Panc1 (cell line): Measurements from ENCODE around the gene RGP1. TPM values are rescaled to one million over a fixed set of nuclear protein-coding genes. Genes with fewer than 3 reads are reported as not detected.

ENCODE experiments used
- ATAC-seq: fragments of 200-7000 bp; cut with Tn5 transposase; 2 replicates; pipeline ENCODE4 v1.9.1; 2020; ENCODE audit warnings: mild to moderate bottlenecking, moderate library complexity
- BruUV-seq: library from RNA; stranded (reverse); fragments of 400-500 nt; replicated peaks from 2 replicates; lab custom pipeline; 2021; lab: Mats Ljungman, UMichigan
- CTCF ChIA-PET: fragments of 300-600 bp; sonication (Branson Sonifier 250); formaldehyde crosslinking; loops from one replicate; lab custom pipeline; 2022; ENCODE audit warnings: antibody characterized with exemption; lab: Charles Lee
- POLR2A ChIA-PET: fragments of 300-600 bp; sonication (Branson Sonifier 250); formaldehyde crosslinking; loops from one replicate; lab custom pipeline; 2022; ENCODE audit warnings: antibody characterized with exemption; lab: Charles Lee
- DNase-seq: peaks from one replicate; pipeline ENCODE4 v3.0.0-alpha.2; 2010; ENCODE audit warnings: low read depth, low spot score
- H3K27ac ChIP-seq: 2 replicates; pipeline ENCODE4 v1.5.1; 2011; ENCODE audit warnings: mild to moderate bottlenecking, low read length, inconsistent platforms
- H3K27me3 ChIP-seq: fragments of 200-500 bp; sonication (Bioruptor generic); 2 replicates; pipeline ENCODE4 v1.6.0; 2014; ENCODE audit warnings: low read length, inconsistent platforms; ENCODE audit not compliant: control insufficient read depth, insufficient read depth
- H3K36me3 ChIP-seq: fragments of 200-500 bp; sonication (Bioruptor generic); 2 replicates; pipeline ENCODE4 v1.5.1; 2014; ENCODE audit warnings: inconsistent platforms, mild to moderate bottlenecking, low read length, moderate library complexity; ENCODE audit not compliant: control insufficient read depth, insufficient read depth
- H3K4me1 ChIP-seq: 2 replicates; pipeline ENCODE4 v1.5.1; 2011; ENCODE audit warnings: inconsistent platforms, mild to moderate bottlenecking, low read length, moderate library complexity; ENCODE audit not compliant: control insufficient read depth, insufficient read depth
- H3K4me3 ChIP-seq, 2 experiments: 2 replicates each; pipeline ENCODE4 v1.5.1; 2011 to 2012; ENCODE audit warnings: low read depth in 2 of 2, low read length in 2 of 2, mild to moderate bottlenecking in 2 of 2, inconsistent platforms in 1 of 2, moderate library complexity in 1 of 2
- H3K9me3 ChIP-seq: fragments of 200-500 bp; sonication (Bioruptor generic); 2 replicates; pipeline ENCODE4 v1.5.1; 2014; ENCODE audit warnings: low read depth, mild to moderate bottlenecking, inconsistent platforms, low read length, moderate library complexity; ENCODE audit not compliant: control insufficient read depth, insufficient read depth
- POLR2AphosphoS5 ChIP-seq: IDR thresholded peaks from 2 replicates; pipeline ENCODE4 v1.6.1; 2012; ENCODE audit warnings: mild to moderate bottlenecking, low read depth, low read length, moderate library complexity
- REST ChIP-seq, 2 experiments: IDR thresholded peaks; 2 replicates each; pipeline ENCODE4 v1.6.1; 2011 to 2012; ENCODE audit warnings: low read depth in 2 of 2, control low read depth in 1 of 2, low read length in 1 of 2, mild to moderate bottlenecking in 1 of 2, moderate library complexity in 1 of 2; ENCODE audit not compliant: insufficient read depth in 1 of 2
- SIN3A ChIP-seq: IDR thresholded peaks from 2 replicates; pipeline ENCODE4 v1.6.1; 2012; ENCODE audit warnings: low read depth, mild to moderate bottlenecking, low read length, moderate library complexity, borderline replicate concordance; ENCODE audit not compliant: insufficient read depth
- TCF7L2 ChIP-seq: IDR thresholded peaks from 2 replicates; pipeline ENCODE4 v1.6.1; 2011; ENCODE audit warnings: mild to moderate bottlenecking, low read depth, low read length, inconsistent platforms
- in situ Hi-C: cut with HindIII; loops from 2 replicates; pipeline ENCODE4 v1.10.0; 2016; ENCODE audit warnings: low sequenced_read_pairs, low pct_unique_long_range_greater_than_20kb
- intact Hi-C: fragments of 100-400 bp; cut with micrococcal nuclease; formaldehyde crosslinking; loops from one replicate; pipeline ENCODE4 v1.10.0; 2022; ENCODE audit not compliant: unreplicated experiment
- total RNA-seq: library from RNA; stranded (reverse); gene quantifications from one replicate; pipeline ENCODE4 v1.2.1, GENCODE V29; 2021; ENCODE audit not compliant: unreplicated experiment
- TF ChIP-seq, protein P1 (sequence below): fragments of 450-650 bp; IDR thresholded peaks from 2 replicates; pipeline ENCODE4 v1.5.1; 2017; ENCODE audit warnings: mild to moderate bottlenecking

Gene RGP1
- total RNA-seq, 1 experiment from 2014 or later = 43.3 TPM

DNA sequence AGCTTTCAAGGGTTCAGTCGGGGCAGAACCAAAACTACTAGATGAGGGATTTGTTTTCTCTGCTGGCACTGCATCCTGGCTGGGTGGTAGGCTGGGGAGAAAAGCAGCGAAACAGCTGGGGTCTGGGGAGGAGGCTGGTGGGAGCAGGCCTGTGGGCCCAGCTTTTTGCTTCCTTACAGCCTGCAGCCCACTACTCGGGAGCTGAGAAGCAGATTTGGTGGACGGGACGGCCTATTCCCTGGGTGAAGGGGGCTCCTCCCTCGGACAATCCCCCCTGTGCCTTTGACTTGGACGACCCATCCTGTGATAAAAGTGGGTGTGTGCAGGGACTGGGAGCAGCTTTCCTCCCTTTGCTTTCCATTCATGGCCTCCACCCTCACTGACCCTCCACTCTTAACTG, 51.4 kb downstream of the RGP1 start:
- H3K9me3 ChIP-seq = no peaks in the 10 kb centered on the region
- peaks cover 3% of the 10 kb centered on the region for H3K36me3 ChIP-seq
- no peaks in the 10 kb centered on the region for H3K27me3 ChIP-seq
- in situ Hi-C loops (no loop called here), intact Hi-C loops (no loop called here)
- TF ChIP-seq POLR2AphosphoS5 (no peak), REST (IDR thresholded peaks at IDR 0.05; ENCODE audit: insufficient read depth in 1 of 2, low read depth in 2 of 2, low read length in 1 of 2) (no peak), SIN3A (no peak), TCF7L2 (no peak)
- TF ChIP-seq, protein P1, sequence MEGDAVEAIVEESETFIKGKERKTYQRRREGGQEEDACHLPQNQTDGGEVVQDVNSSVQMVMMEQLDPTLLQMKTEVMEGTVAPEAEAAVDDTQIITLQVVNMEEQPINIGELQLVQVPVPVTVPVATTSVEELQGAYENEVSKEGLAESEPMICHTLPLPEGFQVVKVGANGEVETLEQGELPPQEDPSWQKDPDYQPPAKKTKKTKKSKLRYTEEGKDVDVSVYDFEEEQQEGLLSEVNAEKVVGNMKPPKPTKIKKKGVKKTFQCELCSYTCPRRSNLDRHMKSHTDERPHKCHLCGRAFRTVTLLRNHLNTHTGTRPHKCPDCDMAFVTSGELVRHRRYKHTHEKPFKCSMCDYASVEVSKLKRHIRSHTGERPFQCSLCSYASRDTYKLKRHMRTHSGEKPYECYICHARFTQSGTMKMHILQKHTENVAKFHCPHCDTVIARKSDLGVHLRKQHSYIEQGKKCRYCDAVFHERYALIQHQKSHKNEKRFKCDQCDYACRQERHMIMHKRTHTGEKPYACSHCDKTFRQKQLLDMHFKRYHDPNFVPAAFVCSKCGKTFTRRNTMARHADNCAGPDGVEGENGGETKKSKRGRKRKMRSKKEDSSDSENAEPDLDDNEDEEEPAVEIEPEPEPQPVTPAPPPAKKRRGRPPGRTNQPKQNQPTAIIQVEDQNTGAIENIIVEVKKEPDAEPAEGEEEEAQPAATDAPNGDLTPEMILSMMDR = no peak
- H3K4me3 ChIP-seq = no peak overlapping the region
- H3K4me1 ChIP-seq = no peaks in the 10 kb centered on the region
- no peak overlapping the region for H3K27ac ChIP-seq
- BruUV-seq = no TSS peak
- DNase-seq (no peak), ATAC-seq (no peak)
- CTCF ChIA-PET = interaction anchor here (0.6 to 0.7 kb wide), 2 partner anchors 53 to 57 kb away, joined by 3 read pairs; no protein-coding TSS in a partner anchor
- POLR2A ChIA-PET = no interaction called here

DNA sequence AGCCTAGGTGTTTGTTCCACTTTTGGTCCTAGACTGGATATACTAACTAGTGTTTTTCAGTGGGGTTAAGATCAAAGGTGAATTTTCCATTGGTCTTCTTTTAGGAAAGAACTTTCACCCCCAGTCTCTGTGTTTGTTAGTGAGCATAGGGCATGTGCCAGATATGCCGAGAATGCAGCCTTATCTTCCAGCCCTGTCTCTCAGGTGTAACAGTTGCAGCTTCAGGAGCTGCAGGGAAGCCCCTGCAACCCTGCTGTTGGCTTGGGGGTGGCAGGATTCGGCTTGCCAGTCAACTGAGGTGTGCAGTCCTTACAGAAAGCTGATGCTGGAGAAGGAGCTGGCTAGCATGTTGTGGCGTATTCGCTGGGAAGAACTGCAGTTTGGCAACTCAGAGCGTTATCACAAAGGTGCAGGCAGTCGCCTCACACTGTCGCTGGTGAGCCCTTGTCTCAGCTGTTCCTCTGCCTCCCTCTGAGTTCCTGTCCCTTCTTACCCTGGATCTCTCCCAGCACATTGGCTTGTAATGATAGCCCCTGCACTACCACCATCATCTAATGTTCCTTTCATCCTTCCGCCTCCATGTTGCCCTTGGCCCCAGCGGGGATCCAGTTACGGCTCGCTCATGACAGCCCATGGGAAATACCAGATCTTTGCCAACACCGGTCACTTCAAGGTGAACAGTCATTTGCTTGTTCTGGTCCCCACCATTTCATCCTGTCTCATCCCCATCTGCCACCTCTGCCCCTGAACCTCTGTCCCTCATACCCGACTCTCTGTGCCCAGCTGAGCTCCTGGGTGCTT, 52.4 kb downstream of the RGP1 start:
- intact Hi-C loops (no loop called here), in situ Hi-C loops (no loop called here)
- TF ChIP-seq, protein P1 = no peak
- no peak for TF ChIP-seq TCF7L2
- TF ChIP-seq REST (IDR thresholded peaks at IDR 0.05; ENCODE audit: insufficient read depth in 1 of 2, low read depth in 2 of 2, low read length in 1 of 2) = no peak
- POLR2A ChIA-PET = interaction anchor here (0.6 kb wide), 1 partner anchor 281 kb away, joined by 4 read pairs; no protein-coding TSS in a partner anchor
- Histone ChIP-seq H3K27me3 (no peaks in the 10 kb centered on the region), H3K4me3 (no peak overlapping the region), H3K27ac (no peak overlapping the region), H3K9me3 (no peaks in the 10 kb centered on the region), H3K4me1 (no peaks in the 10 kb centered on the region), H3K36me3 (peaks cover 3% of the 10 kb centered on the region)
- CTCF ChIA-PET = no interaction called here
- ATAC-seq = no peak
- no TSS peak for BruUV-seq
- no peak for DNase-seq
